Cortex of kidney (tissue), 1 donor: ENCODE results near the gene ZNF747.
"Not testable (repeated sequence)": the region's sequence is repeated elsewhere in the genome, so short reads cannot be mapped to it uniquely, and the experiment has no call there.

ENCODE experiments used
- DNase-seq: peaks from one replicate; lab custom pipeline; 2025; lab: John Stamatoyannopoulos, UW

The ZNF747 gene

DNA sequence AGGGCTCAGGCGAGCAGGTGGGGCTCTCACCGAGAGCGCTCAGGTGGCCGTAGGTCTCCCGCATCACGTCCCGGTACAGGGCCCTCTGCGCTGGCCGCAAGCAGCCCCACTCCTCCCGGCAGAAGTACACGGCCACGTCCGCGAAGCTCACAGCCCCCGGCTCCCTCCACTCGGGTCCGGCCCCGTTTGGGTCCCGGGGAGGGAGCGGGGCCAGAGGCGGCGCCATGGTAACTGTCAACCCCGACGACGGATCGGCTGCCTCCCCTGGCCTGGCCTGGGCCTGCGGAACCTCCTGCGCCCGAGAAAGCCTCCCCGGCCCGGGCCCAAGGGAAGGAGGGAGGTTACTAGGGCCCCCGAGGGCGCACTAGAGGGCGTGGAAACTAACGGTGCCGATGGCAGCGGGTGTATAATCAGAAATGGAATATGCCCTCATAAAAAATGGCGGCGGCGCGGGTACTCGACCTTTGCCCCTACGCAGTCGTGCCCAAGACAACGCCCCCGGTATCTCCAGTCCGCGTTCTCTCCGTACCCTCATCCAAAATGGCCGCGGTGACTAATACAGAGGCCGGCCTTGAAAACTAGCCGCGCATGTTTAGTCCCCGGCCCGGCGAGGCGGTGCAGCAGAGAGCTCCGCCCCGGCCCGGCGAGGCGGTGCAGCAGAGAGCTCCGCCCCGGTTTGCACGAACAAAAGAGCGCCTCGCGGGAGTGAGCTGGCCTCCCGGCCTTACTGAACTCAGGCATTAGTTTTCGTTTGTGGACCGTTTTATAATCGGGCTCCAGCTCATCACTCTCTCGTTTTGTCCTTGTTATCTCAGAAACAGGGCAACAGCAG is 23.5 kb upstream of the ZNF747 start, which contains the start of gene ZNF764:
TSS of gene ZNF764 (minus strand) at position 418 of the 832 bp plus-strand sequence. CDS start at position 226, 192 bp downstream.
- DNase-seq = peak; percentile 90

DNA sequence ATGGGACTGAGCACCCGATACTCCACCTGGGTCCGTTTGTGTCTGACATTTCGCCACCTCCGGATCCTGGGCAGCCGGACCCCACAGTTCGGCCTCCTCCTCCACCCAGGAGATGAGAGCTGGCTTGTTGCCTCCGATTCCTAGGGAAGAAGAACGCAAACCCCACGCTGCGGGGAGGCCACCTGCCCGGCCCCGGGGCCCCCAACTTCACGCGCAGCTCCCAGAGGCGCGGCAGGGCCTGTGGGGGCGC is 23.0 kb upstream of the ZNF747 start:
- no peak for DNase-seq

DNA sequence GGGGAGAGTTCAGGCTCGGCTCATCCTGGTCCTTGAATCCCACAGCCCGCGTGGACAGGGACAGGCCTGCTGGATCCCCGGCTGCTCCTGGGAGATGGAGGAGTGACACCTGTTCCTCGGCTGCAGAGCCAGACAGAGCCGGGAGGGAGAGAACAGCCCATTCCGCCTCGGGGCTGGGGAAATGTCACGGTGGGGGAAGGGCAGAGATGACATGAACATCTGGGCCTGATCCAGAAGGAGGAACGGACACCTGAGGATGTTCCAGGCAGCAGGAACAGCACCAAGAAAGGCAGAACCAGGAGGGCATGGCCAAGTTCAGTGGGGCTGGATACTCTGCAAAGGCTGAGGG is 21.4 kb upstream of the ZNF747 start:
- no peak for DNase-seq

DNA sequence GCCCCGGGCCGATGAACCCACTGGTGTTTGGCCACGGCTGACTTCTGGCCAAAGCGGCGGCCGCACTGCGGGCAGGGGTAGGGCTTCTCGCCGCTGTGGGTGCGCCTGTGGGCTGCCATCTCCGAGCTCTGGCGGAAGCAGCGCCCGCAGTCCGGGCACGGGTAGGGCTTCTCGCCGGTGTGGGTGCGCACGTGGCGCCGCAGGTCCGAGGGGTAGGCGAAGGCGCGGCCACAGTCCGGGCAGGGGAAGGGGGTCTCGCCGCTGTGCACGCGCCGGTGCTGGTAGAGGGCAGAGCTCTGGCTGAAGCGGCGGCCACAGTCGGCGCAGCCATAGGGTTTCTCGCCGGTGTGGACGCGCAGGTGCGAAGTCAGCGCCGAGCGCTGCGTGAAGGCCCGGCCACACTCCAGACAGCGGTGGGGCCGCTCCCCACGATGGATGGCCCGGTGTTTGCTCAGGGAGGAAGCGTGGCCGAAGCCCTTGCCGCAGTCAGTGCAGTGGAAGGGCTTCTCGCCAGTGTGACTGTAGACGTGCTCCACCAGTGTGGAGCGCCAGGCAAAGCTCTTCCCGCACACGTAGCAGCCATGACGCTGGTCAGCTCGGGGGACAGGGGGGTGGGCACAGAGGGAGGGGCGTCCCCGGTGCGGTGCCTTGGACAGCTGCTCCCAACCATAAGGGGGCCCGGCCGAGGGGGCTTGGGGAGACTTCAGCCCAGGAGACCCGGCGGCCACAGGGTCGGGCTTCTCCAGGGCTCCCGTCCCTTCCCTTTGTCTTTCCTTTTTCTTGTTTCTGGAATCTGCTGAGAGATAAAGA is 20.9 kb upstream of the ZNF747 start:
- no peak for DNase-seq

DNA sequence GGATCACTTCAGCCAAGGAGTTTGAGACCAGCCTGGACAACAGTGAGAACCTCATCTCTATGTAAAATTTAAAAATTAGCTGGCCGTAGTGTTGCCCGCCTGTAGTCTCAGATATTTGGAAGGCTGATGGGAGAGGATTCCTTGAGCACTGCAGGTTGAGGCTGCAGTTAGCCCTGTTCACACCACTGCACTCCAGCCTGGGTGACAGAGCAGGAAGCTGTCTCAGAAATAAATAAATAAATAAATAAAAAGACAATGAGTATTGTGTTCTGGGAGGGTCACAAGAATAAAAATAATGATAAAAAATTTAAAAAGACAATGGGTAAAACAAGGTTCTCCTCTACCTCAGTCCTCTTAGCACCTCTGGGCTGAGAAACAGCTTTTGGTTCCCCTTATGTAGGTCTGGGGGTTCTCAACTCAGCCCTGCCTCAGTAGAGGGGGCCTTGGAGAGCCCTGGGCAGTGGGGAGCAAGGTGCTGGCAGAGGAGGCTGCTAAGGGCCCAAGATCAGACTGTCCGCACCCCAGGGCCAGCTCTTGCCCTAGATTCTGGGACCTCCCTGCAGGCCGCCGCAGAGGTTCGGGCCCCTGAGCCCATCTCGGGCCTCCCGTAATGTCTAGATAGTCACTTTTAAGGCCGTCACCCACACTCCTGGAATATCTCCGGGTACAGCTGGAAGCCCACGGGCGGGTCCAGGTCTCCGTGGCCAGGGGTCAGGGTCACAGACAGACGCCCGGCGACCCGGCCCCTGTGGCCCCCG is 20.1 kb upstream of the ZNF747 start:
- DNase-seq = no peak

DNA sequence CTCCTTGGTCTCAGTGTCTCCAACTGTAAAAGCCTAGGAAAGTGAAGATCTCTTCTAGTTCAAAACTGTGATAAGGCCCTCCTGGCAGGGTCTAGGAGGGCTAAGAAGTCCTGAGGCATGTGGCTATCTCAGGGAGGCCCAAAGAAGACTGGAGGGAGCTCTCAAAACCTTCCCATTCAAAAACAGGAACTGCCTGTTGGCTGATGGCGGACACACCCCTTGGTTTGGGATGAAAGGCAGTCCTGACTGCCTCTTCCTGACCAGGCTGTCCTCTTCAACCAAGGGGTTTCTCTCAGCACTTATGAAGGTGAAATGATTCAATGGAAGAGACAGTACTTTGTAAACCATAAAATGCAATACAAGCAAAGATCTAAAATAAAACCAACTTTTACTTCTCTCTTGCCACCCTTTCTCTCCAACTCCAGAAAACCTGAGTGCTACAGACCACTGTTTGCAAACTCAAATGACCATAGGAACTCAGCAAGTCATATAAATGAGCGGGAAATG is 18.8 kb upstream of the ZNF747 start:
- DNase-seq = no peak

DNA sequence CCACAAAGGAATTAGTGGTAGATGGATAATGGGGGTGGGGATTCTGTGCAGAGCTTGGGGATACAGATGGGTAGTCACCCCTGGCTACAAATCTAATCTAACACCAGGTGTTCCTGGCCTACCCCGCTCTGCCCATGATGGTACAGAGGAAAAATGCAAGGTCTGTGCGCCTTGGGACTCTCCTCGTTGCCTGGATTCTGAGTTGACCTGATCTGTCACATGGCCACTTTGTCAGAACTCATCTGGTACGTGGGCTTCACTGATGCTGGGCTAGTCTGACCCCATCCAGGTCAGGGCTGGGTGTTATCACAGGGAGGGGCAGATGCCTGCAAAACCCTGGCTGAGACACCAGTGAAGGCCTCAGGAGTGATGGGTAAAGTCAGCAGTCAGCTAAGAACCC is 18.3 kb upstream of the ZNF747 start:
- no peak for DNase-seq

DNA sequence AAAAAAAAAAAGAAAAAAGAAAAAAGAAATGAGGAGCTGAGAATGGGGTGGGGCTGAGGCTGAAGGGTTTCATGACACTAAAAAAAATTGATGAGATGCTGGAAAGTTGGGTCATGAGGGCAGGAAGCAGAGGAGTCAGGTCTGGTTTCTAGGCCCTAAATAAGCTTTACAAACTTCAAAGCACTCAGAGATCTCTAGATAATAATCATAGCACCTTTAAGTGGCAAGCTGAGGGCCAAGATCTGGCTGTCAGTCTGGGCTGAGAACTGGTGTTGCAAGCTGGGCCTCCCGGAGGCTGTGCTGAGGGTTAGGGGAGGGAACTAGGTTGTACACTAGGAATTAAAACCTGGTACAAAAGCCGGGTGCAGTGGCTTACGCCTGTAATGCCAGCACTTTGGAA is 17.1 kb upstream of the ZNF747 start:
- DNase-seq = no peak

DNA sequence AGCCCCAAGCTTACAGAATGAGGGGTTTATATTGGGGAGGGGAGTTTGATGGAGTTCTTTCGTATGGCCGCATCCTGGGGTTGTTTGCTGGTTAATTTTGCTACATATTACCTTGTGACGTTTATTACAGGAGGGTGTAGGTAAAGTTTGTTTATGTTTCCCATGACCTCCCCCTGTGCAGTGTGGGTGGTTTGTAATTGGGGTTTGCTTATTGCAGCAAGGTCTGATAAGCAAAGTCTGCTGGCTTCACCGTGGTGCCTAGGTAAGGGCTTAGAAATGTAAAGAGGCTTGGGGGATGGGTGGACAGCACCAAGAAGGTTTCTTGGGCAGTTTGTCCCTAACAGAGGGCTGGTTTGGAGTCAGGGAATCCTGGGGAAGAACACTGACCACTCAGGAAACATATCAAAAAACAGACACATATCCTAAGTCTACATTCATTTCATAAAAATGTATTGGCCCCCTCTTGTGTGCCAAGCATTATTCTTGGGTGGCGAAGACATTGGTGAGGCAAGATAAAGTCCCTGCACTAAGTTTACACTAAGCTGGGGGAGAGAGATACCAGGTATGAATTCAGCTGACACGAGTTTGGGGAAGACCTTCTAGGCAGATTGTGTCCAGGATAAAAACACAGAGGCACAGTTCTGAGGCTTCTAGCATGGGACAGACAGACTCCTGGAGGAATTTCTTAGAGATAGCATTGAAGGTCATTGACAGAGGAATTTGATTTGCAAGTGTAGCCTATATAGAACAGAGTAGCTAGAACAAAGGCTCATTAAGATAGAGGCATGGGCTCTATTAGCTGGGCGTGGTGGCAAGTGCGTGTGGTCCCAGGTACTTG is 14.0 kb upstream of the ZNF747 start:
- no peak for DNase-seq

DNA sequence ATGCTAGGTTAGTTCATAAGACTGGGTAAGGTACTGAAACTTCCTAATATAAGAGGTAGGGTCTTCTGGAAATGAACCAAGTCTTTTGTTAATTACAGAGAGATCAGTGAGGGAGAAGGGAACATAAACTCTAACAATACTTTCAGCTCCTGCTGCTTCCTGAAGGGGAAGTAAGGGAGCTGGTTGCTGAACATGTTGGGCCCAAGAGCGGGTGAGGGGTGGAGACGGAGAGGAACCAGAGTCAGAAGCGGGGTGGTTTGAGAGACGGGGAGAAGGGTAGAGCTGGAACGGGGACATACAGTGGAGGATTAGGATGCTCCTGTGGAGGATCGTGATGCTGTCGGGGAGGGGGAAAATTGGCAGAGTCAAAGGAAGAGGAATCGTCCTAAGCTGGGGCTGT is 11.5 kb upstream of the ZNF747 start:
- no peak for DNase-seq

DNA sequence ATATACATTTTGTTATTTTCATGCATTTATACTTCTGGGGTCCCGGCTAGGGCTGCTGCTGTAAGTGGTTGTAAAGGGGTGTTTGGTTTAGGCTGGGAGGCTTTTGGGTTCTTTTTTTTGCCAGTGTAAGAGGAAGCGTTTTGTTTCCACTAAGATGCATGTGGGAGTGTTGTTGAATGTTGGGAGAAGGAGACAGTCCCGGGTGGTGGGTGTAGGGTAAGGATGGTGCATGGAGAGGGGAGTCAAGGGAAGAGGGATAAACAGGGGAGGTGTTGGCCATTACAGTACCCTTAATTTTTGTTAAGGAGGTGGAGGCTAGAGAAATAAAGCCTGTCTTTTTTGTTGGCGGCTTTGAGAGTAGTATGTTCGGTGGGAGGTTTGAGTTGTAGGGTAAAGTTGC is 8.4 kb upstream of the ZNF747 start:
- DNase-seq = no peak

DNA sequence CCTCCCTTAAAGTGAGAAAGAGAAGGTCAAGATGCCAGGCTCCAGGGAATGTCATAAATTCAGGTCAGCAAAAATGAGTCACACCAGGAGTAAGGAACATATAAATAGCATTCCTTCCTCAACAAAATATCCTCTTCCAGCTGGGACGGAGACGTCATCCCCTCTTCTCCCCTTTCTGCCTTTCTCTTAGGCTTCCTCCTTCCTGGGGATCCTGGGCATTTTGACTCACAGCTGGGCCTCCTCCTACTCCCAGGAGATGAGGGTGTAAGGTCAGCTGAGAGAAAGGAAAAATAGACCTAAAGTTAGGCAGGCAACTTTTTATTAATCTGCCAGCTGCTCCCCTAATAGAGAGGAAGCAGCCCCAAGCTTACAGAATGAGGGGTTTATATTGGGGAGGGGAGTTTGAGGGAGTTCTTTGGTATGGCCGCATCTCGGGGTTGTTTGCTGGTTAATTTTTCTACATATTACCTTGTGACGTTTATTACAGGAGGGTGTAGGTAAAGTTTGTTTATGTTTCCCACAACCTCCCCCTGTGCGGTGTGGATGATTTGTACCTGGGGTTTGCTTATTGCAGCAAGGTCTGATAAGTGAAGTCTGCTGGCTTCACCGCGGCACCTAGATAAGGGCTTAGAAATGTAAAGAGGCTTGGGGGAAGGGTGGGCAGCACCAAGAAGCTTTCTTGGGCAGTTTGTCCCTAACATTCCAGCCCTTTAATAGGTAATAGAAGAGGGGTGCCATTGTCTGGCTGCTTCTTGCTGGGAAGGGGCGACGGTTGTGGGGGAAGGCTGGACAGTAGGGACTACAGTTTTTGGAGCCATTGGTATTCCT is 7.1 kb upstream of the ZNF747 start:
- no peak for DNase-seq

DNA sequence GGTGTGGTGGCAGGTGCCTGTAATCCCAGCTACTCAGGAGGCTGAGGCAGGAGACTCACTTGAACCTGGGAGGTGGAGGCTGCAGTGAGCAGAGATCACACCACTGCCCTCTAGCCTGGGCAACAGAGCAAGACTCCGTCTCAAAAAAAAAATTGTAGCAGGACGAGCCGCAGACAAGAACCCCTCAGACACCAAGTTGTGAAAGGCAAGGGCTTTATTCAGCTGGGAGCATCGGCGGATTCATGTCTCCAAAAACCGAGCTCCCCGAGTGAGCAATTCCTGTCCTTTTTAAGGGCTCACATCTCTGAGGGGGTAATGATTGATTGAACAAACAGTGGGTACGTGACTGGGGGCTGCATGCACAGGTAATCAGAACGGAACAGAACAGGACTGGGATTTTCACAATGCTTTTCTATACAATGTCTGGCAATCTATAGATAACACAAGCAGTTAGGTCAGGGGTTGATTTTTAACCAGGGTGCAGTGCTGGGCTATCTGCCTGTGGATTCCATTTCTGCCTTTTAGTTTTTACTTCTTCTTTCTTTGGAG is 6.3 kb upstream of the ZNF747 start:
- DNase-seq = not testable (repeated sequence)

DNA sequence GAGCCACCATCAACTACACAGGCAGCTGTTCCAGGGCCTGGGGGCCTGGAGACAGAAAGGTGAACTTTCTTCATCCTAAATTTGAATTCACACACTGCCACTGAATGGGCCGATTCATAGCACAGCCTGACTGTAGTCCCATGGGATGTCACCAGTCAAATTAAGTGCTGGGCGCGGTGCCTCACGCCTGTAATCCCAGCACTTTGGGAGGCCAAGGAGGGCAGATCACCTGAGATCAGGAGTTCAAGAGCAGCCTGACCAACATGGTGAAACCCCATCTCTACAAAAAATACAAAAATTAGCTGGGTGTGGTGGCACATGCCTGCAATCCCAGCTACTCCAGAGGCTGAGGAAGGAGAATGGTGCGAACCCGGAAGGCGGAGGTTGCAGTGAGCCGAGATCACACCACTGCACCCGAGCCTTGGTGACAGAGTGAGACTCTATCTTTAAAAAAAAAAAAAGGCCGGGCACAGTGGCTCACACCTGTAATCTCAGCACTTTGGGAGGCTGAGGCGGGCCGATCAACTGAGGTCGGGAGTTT is 5.4 kb upstream of the ZNF747 start:
- not testable (repeated sequence) for DNase-seq

DNA sequence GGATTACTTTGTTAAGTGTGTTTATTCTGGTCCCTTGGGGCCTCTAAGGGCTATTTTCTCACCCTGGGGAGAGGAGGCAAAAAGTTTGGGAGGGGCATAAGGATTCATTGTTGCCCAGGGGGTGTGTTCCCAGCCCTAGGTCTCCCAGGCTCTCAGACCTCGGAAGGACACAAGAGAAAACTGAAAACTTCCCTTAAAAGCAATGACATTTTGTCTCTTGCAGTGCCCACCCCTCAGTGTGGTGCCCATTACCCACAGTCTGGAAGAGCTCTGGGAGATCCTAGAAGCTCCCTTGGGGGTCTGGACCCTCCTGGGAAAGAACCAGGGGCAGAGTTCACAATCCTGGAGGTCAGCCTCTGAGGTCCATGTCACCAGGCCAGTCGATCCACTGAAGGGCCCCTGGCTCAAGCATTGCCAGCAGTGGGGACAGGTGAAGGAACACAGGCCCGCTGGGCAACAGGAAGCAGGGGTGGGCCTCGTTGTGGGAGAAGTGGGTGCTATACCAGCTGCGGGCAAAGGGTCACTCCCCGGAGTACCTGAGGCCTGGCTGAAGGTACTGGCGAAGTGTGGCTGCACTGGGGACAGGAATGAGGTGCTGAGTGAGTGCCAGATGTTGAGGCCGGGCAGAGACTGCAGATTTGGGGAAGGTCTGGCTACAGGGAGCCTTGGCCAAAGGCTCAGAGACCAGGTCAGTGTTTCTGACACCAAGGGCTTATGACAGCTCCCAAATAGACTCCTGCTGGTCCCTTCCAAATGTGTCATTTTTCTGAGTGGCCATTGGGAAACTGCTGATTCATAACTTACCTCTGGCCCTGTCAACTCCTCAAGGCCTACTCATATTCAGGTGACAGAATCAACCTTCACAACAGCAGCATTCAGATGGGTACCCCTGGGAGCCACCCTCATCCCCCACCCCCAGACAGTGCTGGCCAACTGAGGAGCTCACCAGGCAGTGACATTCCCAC is 4.6 kb upstream of the ZNF747 start:
- no peak for DNase-seq

DNA sequence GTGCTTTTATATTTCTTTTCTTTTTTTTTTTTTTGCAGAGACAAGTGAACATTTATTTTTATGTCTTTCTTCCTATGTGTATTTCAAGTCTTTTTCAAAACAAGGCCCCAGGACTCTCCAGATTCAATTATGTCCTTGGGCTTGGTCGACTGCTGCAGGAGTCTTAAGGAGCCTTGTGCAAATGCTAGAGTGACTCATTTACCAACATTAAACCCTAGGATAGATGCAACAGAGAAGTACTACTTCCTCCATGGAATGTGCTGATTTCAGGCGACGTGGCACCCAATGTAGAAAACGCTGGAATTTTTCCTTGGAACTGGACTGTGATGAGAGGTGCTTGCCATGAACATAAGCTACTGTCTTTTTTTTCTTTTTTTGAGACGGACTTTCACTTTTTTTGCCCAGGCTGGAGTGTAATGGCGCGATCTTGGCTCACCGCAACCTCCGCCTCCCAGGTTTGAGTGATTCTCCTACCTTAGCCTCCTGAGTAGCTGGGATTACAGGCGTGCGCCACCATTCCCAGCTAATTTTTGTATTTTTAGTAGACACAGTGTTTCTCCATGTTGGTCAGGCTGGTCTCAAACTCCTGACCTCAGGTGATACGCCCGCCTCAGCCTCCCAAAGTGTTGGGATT is 1.9 kb upstream of the ZNF747 start:
- DNase-seq = not testable (repeated sequence)

DNA sequence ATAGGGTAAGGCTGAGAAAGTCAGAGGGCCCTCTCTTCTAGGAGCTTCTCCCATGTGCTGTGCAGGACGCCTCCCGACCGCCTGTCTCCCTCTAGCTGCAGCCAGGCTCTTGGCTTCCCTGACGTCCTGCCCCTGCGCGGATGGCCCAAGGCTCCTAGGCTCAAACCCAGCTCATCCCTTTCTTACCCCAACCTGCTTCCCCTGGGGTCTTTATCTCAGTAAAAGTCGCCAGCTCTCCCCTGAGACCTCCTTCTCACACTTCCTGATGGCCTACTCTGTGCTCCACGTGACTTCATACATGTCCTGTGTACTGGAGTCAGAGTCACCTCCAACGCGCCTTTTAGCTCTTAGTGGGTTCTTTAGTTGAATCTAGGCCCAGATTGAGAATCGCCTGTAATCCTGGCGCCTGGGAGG is 1.1 kb upstream of the ZNF747 start:
- DNase-seq = no peak

DNA sequence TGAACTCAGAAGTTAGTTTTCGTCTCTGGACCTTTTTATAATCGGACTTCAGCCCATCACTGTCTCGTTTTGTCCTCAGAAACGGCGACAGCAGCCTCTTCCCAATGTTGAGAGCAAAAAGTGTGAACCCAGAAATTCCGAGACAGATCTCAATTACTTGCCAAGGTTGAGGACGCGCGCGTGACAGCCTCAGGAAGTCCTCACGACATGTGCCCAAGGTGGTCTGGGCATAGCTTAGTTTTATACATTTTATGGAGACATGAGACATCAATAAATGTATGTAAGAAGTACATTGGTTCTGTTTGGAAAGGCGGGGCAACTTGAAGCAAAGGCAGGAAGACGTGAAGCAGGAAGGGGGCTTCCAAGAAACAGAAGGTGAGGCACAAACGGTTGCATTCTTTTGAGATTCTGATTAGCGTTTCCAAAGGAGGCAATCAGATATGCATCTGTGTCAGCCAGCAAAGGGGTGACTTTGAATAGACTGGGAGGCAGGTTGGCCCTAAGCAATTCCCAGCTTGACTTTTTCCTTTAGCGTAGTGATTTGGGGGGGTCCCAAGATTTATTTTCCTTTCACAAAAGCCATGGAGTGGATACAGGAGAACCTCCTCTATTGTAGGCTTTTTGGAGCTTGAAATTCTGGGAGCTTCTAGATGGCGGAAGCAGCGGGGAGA is 583 bp upstream of the ZNF747 start:
- no peak for DNase-seq
